Measurements from ENCODE around the gene PDCD5.

Gene PDCD5

DNA sequence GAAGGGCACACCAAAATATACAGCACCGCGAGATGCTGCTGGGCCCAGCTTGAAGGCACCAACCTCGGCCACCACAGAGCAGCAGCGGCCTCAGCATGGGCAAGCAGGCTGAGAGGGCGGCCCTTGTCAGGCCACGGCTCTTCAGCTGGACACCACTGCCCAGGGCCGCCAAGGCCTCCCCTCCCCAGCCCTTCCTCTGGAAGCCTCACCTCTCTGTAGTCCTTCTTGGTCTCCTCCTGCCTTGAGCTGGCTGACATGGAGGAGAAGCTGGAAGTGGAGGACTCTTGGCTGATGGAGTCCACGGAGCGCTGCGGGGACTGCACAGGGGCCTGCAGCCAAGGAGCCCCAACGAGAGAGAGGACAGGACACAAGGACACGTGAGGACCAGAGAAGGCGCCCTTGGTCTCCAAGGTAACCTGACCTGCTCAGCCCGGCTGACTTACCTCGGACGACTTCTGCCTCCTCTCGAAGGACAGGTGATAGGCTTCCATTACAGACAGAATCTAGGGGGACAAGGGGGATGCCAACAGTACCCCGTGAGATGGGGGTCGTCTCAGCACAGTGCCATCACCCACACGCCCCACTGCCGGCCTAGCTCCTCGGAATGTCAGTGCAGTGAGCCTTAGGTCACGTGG, 38.2 kb downstream of the PDCD5 start:
- Mint-ChIP-seq H3K4me1 (no peaks in the 10 kb centered on the region), H3K36me3 (ENCODE audit: low read depth) (peaks cover 61% of the 10 kb centered on the region), H3K27me3 (ENCODE audit: low read depth) (peaks cover 5% of the 10 kb centered on the region), H3K27ac (no peak overlapping the region), H3K4me3 (no peak overlapping the region), H3K9me3 (no peaks in the 10 kb centered on the region)
- TF ChIP-seq, protein P1, sequence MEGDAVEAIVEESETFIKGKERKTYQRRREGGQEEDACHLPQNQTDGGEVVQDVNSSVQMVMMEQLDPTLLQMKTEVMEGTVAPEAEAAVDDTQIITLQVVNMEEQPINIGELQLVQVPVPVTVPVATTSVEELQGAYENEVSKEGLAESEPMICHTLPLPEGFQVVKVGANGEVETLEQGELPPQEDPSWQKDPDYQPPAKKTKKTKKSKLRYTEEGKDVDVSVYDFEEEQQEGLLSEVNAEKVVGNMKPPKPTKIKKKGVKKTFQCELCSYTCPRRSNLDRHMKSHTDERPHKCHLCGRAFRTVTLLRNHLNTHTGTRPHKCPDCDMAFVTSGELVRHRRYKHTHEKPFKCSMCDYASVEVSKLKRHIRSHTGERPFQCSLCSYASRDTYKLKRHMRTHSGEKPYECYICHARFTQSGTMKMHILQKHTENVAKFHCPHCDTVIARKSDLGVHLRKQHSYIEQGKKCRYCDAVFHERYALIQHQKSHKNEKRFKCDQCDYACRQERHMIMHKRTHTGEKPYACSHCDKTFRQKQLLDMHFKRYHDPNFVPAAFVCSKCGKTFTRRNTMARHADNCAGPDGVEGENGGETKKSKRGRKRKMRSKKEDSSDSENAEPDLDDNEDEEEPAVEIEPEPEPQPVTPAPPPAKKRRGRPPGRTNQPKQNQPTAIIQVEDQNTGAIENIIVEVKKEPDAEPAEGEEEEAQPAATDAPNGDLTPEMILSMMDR (IDR thresholded peaks at IDR 0.05; ENCODE audit: unreplicated experiment in 3 of 3), result no peak

DNA sequence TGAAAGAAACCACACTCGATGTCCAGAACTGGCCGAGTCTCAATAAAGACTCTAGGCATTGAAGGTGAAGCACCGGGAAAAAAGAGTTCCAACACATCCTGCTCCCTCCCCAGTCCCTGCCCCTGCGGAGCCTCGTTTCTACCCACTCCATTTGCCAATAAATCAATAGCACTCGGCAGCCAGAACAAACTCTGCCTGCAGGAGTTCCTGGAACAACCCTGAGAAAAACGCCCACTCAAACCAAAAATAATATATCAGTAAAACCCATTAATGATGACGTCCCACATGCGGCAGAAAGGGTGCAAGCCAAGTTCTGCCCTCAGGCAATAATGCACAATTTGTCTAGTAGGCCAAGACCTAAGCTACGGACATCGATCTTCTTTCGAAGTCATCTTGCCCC, 41.0 kb downstream of the PDCD5 start:
- TF ChIP-seq, protein P1 (IDR thresholded peaks at IDR 0.05; ENCODE audit: unreplicated experiment in 3 of 3), result no peak
- Mint-ChIP-seq H3K36me3 (ENCODE audit: low read depth) (peaks cover 56% of the 10 kb centered on the region), H3K27ac (no peak overlapping the region), H3K4me1 (no peaks in the 10 kb centered on the region), H3K4me3 (no peak overlapping the region), H3K9me3 (no peaks in the 10 kb centered on the region), H3K27me3 (ENCODE audit: low read depth) (peaks cover 5% of the 10 kb centered on the region)

DNA sequence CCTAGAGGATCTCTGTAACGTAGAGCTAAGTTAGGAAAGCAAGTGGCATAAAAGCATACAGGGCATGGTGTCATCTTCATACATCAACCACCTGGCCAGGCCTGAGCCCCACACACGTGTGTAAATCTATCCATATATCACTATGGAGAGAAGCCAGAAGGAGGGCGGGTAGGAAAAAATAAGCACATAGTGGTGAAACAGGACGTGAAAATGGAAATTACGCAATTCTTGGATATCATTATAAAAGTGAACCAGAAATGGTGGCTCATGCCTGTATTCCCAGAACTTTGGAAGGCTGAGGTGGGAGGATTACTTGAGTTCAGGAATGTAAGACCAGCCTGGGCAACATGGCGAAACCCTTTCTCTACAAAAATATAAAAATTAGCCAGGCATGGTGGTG, 43.4 kb downstream of the PDCD5 start:
- Mint-ChIP-seq H3K9me3 (no peaks in the 10 kb centered on the region), H3K27me3 (ENCODE audit: low read depth) (peaks cover 5% of the 10 kb centered on the region), H3K27ac (no peak overlapping the region), H3K4me1 (no peaks in the 10 kb centered on the region), H3K36me3 (ENCODE audit: low read depth) (peaks cover 49% of the 10 kb centered on the region), H3K4me3 (no peak overlapping the region)
- TF ChIP-seq, protein P1 (IDR thresholded peaks at IDR 0.05; ENCODE audit: unreplicated experiment in 3 of 3), result no peak

DNA sequence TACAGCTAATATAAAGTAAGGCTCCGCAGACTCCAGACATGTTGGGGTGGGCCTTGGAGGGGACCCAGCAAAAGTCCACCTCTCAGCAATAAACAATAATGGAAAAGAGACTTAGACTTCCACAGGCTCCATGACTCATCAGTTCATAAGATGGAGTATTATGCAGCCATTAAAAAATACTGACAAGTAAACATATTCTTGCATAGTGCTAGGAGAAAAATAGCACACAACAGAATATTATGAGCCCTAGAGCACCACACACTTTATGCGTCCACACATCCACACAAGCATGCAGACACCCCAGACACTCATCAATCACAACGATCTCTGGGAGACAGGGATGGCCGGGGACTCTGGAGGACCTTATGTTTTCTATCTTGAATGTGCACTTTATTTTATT, 46.0 kb downstream of the PDCD5 start:
- Mint-ChIP-seq H3K4me3 (no peak overlapping the region), H3K9me3 (no peaks in the 10 kb centered on the region)

DNA sequence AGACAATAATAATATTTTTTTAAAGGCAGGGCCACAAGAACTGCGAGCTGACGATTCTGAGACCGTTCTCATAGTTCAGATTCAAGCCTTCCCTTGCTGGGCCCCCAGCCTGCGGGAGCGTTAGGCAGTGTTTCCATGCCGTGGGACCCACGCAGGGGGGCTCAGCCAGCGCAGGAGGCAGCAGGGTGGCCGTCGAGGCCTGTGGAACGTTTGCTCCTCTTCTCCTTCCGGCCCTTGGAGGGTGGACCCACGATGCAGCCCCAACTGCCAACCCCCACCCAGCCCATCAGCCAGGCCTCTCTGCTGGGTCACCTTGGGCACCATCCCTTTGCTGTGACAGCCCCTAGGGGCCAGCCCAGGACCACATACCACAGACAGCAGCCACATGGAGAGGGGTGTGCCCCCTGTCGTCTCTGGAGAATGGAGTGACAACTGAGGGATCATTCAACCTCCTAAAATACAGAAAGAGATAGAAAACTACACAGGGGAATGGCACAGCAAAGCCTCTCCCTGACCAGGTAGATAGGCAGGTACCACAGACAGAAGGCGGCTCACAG, 46.8 kb downstream of the PDCD5 start:
- Mint-ChIP-seq H3K9me3 (no peaks in the 10 kb centered on the region), H3K4me3 (no peak overlapping the region), H3K4me1 (peaks cover 2% of the 10 kb centered on the region), H3K27ac (no peak overlapping the region), H3K27me3 (ENCODE audit: low read depth) (no peaks in the 10 kb centered on the region), H3K36me3 (ENCODE audit: low read depth) (peaks cover 32% of the 10 kb centered on the region)
- TF ChIP-seq, protein P1 (IDR thresholded peaks at IDR 0.05; ENCODE audit: unreplicated experiment in 3 of 3), result no peak

More for the DNA sequence above, 46.0 kb downstream of the PDCD5 start:
- H3K36me3 Mint-ChIP-seq (ENCODE audit: low read depth), result peaks cover 36% of the 10 kb centered on the region
- H3K27ac Mint-ChIP-seq, result no peak overlapping the region
- TF ChIP-seq, protein P1 (IDR thresholded peaks at IDR 0.05; ENCODE audit: unreplicated experiment in 3 of 3), result no peak
- H3K27me3 Mint-ChIP-seq (ENCODE audit: low read depth), result peaks cover 5% of the 10 kb centered on the region
- no peaks in the 10 kb centered on the region for H3K4me1 Mint-ChIP-seq

DNA sequence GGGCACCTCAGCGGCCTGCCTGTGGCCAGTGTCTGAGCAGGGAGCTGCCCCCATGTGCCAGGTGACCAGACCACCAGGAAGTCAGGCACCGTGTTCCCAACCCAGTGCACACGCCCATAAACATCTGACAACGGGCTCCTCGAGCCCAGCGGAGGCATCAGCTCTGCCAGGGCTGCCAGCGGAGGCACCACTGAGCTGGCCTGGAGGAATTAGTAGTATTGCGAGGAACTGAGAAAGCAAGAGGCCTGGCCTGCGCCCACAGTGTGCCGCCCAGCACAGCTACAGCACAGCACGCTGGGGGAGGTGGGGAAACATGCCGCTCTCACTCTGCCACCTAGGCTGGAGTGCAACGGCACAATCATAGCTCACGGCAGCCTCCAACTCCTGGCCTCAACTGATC, 49.3 kb downstream of the PDCD5 start:
- no peak overlapping the region for H3K27ac Mint-ChIP-seq
- H3K4me1 Mint-ChIP-seq, result peaks cover 5% of the 10 kb centered on the region
- no peaks in the 10 kb centered on the region for H3K9me3 Mint-ChIP-seq
- H3K27me3 Mint-ChIP-seq (ENCODE audit: low read depth), result no peaks in the 10 kb centered on the region
- no peak overlapping the region for H3K4me3 Mint-ChIP-seq
- TF ChIP-seq, protein P1 (IDR thresholded peaks at IDR 0.05; ENCODE audit: unreplicated experiment in 3 of 3), result no peak
- H3K36me3 Mint-ChIP-seq (ENCODE audit: low read depth), result peaks cover 30% of the 10 kb centered on the region
